HG03342 (cell line): Measurements from ENCODE around the gene C9.
"Not testable (repeated sequence)": the region's sequence is repeated elsewhere in the genome, so short reads cannot be mapped to it uniquely, and the experiment has no call there.

Experiments used
- ATAC-seq: cut with Tn5 transposase; IDR thresholded peaks from one replicate; pipeline ENCODE4 v1.9.1; 2021; ENCODE audit warnings: mild to moderate bottlenecking, moderate library complexity; ENCODE audit not compliant: unreplicated experiment

C9 gene

GRCh38 chr5:39373791-39374190, 9.5 kb upstream of the C9 start:
- no peak for ATAC-seq

GRCh38 chr5:39371367-39371635, 7.0 kb upstream of the C9 start:
- ATAC-seq: no peak

- ATAC-seq: no peak
Measured at GRCh38 chr5:39370555-39371366, 6.5 kb upstream of the C9 start.

- ATAC-seq: no peak
Measured at GRCh38 chr5:39369123-39369815, 5.0 kb upstream of the C9 start.

- no peak for ATAC-seq
Measured at GRCh38 chr5:39368116-39368515, 3.8 kb upstream of the C9 start.

- ATAC-seq: no peak
Measured at GRCh38 chr5:39367711-39368110, 3.4 kb upstream of the C9 start.

- no peak for ATAC-seq
Measured at GRCh38 chr5:39363217-39363616, 1.1 kb downstream of the C9 start.

GRCh38 chr5:39362646-39363045, 1.6 kb downstream of the C9 start:
- ATAC-seq: no peak

GRCh38 chr5:39361306-39361705, 3.0 kb downstream of the C9 start:
- no peak for ATAC-seq

- ATAC-seq: no peak
Measured at GRCh38 chr5:39360471-39361111, 3.7 kb downstream of the C9 start.

GRCh38 chr5:39356263-39356662, 8.0 kb downstream of the C9 start:
- ATAC-seq: no peak

GRCh38 chr5:39355324-39355723, 9.0 kb downstream of the C9 start:
- no peak for ATAC-seq

GRCh38 chr5:39353717-39354399, 10.4 kb downstream of the C9 start:
- no peak for ATAC-seq

- ATAC-seq: no peak
Measured at GRCh38 chr5:39352951-39353350, 11.3 kb downstream of the C9 start.

- ATAC-seq: no peak
Measured at GRCh38 chr5:39352170-39352569, 12.1 kb downstream of the C9 start.

GRCh38 chr5:39349484-39349883, 14.8 kb downstream of the C9 start:
- no peak for ATAC-seq

GRCh38 chr5:39342460-39342859, 21.8 kb downstream of the C9 start:
- no peak for ATAC-seq

GRCh38 chr5:39341896-39342295, 22.4 kb downstream of the C9 start:
- ATAC-seq: no peak

GRCh38 chr5:39340506-39340905, 23.8 kb downstream of the C9 start:
- ATAC-seq: no peak

- ATAC-seq: no peak
Measured at GRCh38 chr5:39337252-39337915, 26.9 kb downstream of the C9 start.

GRCh38 chr5:39334296-39334695, 30.0 kb downstream of the C9 start:
- ATAC-seq: not testable (repeated sequence)
